H1 (cell line): Measurements from ENCODE around the gene TEX54. TPM values are rescaled to one million over a fixed set of nuclear protein-coding genes. Genes with fewer than 3 reads are reported as not detected.

Experiments used
- CTCF ChIA-PET: fragments of 300-600 bp; sonication (Branson Sonifier 250); formaldehyde crosslinking; loops from one replicate; lab custom pipeline; 2021; ENCODE audit not compliant: partially characterized antibody; lab: Charles Lee
- POLR2A ChIA-PET: fragments of 300-600 bp; sonication (Branson Sonifier 250); formaldehyde crosslinking; loops from one replicate; lab custom pipeline; 2021; ENCODE audit warnings: inconsistent platforms; ENCODE audit not compliant: partially characterized antibody; lab: Charles Lee
- DNase-seq, 2 experiments: peaks; one replicate each; pipeline versions ENCODE4 v3.0.0 to v3.0.0-alpha.2; 2010 to 2022; ENCODE audit warnings: low spot score in 2 of 2, low read depth in 1 of 2, mixed read lengths in 1 of 2
- FAIRE-seq: peaks from 2 replicates; lab custom pipeline; 2011; peaks lifted over from hg19 to GRCh38; lab: Jason Lieb, UNC
- H2AFZ ChIP-seq: 2 replicates; pipeline ENCODE4 v1.8.1; 2012; ENCODE audit warnings: low read length, inconsistent platforms
- H2AK5ac ChIP-seq: 2 replicates; pipeline ENCODE4 v1.6.1; 2013; ENCODE audit warnings: low read depth, low read length
- H2BK120ac ChIP-seq: replicated peaks from 2 replicates; pipeline ENCODE3; 2013; ENCODE audit warnings: low read depth, low read length, inconsistent platforms
- H2BK12ac ChIP-seq: 2 replicates; pipeline ENCODE4 v1.6.1; 2013; ENCODE audit warnings: low read depth, low read length
- H2BK15ac ChIP-seq: 2 replicates; pipeline ENCODE4 v1.6.1; 2013; ENCODE audit warnings: low read length
- H2BK20ac ChIP-seq: 2 replicates; pipeline ENCODE4 v1.6.1; 2013; ENCODE audit warnings: low read length
- H2BK5ac ChIP-seq: 2 replicates; pipeline ENCODE4 v1.6.1; 2013; ENCODE audit warnings: low read depth, low read length
- H3K14ac ChIP-seq: 2 replicates; pipeline ENCODE4 v1.6.1; 2013; ENCODE audit warnings: inconsistent platforms; ENCODE audit not compliant: insufficient read length
- H3K18ac ChIP-seq: 2 replicates; pipeline ENCODE4 v1.6.1; 2013; ENCODE audit warnings: low read length; ENCODE audit errors: extremely low read depth
- H3K23ac ChIP-seq: 2 replicates; pipeline ENCODE4 v1.6.1; 2013; ENCODE audit warnings: inconsistent platforms; ENCODE audit not compliant: insufficient read length
- H3K23me2 ChIP-seq: 2 replicates; pipeline ENCODE4 v1.6.1; 2013; ENCODE audit warnings: low read depth, low read length
- H3K27ac ChIP-seq: 2 replicates; pipeline ENCODE4 v1.6.1; 2011; ENCODE audit warnings: low read depth, low read length, inconsistent platforms
- H3K27me3 ChIP-seq, 4 experiments: replicated peaks in 1 of 4; 1 replicate in 1 of 4; 2 replicates in 3 of 4; pipeline versions ENCODE4 v1.6.1 to v1.8.1; 2011 to 2013; ENCODE audit warnings: low read length in 3 of 4, mild to moderate bottlenecking in 3 of 4, inconsistent platforms in 2 of 4, mixed read lengths in 2 of 4, moderate library complexity in 1 of 4; ENCODE audit not compliant: control insufficient read depth in 3 of 4, insufficient read depth in 3 of 4; ENCODE audit errors: extremely low read depth in 1 of 4
- H3K36me3 ChIP-seq, 4 experiments: 2 replicates each; pipeline versions ENCODE4 v1.6.1 to v1.8.1; 2011 to 2013; ENCODE audit warnings: mild to moderate bottlenecking in 4 of 4, low read length in 3 of 4, moderate library complexity in 2 of 4, control low read depth in 1 of 4, inconsistent platforms in 1 of 4; ENCODE audit not compliant: insufficient read depth in 4 of 4, control insufficient read depth in 2 of 4
- H3K4ac ChIP-seq: replicated peaks from 2 replicates; pipeline ENCODE3; 2013; ENCODE audit warnings: low read length, low read depth, mixed read lengths, inconsistent platforms; ENCODE audit not compliant: insufficient read length
- H3K4me1 ChIP-seq, 4 experiments: replicated peaks in 1 of 4; 1 replicate in 1 of 4; 2 replicates in 3 of 4; pipeline versions ENCODE4 v1.6.1 to v1.8.1; 2011 to 2013; ENCODE audit warnings: low read length in 3 of 4, inconsistent platforms in 2 of 4, mixed read lengths in 1 of 4; ENCODE audit not compliant: insufficient read depth in 4 of 4, control insufficient read depth in 3 of 4
- H3K4me2 ChIP-seq, 2 experiments: 2 replicates each; pipeline versions ENCODE4 v1.6.1 to v1.8.1; 2011 to 2013; ENCODE audit warnings: low read depth in 2 of 2, low read length in 2 of 2, control low read depth in 1 of 2, inconsistent platforms in 1 of 2, mild to moderate bottlenecking in 1 of 2; ENCODE audit not compliant: insufficient read depth in 1 of 2
- H3K4me3 ChIP-seq, 4 experiments: fragments of 200-600, 300-600 bp in 1 of 4; sonication (generic), shearing (Covaris generic), sonication (Bioruptor Twin) in 1 of 4; 2 replicates each; pipeline versions ENCODE4 v1.5.1 to v1.8.1; 2011 to 2016; ENCODE audit warnings: low read length in 4 of 4, low read depth in 3 of 4, control low read depth in 2 of 4, inconsistent platforms in 2 of 4, mild to moderate bottlenecking in 2 of 4, mixed read lengths in 1 of 4, moderate library complexity in 1 of 4; ENCODE audit not compliant: insufficient read depth in 2 of 4; ENCODE audit errors: extremely low read depth in 1 of 4
- H3K56ac ChIP-seq: replicated peaks from 2 replicates; pipeline ENCODE3; 2013; ENCODE audit warnings: low read depth, mild to moderate bottlenecking, mixed read lengths, low read length, inconsistent platforms; ENCODE audit not compliant: insufficient read length
- H3K79me1 ChIP-seq: 2 replicates; pipeline ENCODE4 v1.6.1; 2013; ENCODE audit warnings: low read depth, low read length, control low read depth
- H3K79me2 ChIP-seq, 2 experiments: 2 replicates each; pipeline versions ENCODE4 v1.6.1 to v1.8.1; 2012 to 2013; ENCODE audit warnings: low read length in 2 of 2, mild to moderate bottlenecking in 2 of 2, inconsistent platforms in 1 of 2; ENCODE audit not compliant: insufficient read depth in 2 of 2, control insufficient read depth in 1 of 2
- H3K9ac ChIP-seq, 4 experiments: replicated peaks in 1 of 4; 1 replicate in 1 of 4; 2 replicates in 3 of 4; pipeline versions ENCODE4 v1.6.1 to v1.8.1; 2011 to 2013; ENCODE audit warnings: low read depth in 3 of 4, low read length in 3 of 4, control low read depth in 2 of 4, mild to moderate bottlenecking in 2 of 4, moderate library complexity in 2 of 4, inconsistent platforms in 1 of 4; ENCODE audit errors: extremely low read depth in 1 of 4
- H3K9me3 ChIP-seq, 2 experiments: 2 replicates each; pipeline versions ENCODE4 v1.6.1 to v1.8.1; 2012 to 2013; ENCODE audit warnings: mild to moderate bottlenecking in 2 of 2, moderate library complexity in 2 of 2, control low read depth in 1 of 2, inconsistent platforms in 1 of 2, low read depth in 1 of 2, low read length in 1 of 2, mixed read lengths in 1 of 2; ENCODE audit not compliant: insufficient read depth in 2 of 2
- H4K20me1 ChIP-seq, 2 experiments: replicated peaks in 1 of 2; 2 replicates each; pipeline versions ENCODE3 to v1.8.1; 2011 to 2013; ENCODE audit warnings: inconsistent platforms in 2 of 2, low read length in 2 of 2, mild to moderate bottlenecking in 1 of 2; ENCODE audit not compliant: insufficient read depth in 2 of 2, control insufficient read depth in 1 of 2
- H4K5ac ChIP-seq: 2 replicates; pipeline ENCODE4 v1.6.1; 2013; ENCODE audit warnings: low read length, low read depth, mixed read lengths, inconsistent platforms; ENCODE audit not compliant: insufficient read length
- H4K8ac ChIP-seq: 2 replicates; pipeline ENCODE4 v1.8.0; 2013; ENCODE audit warnings: mild to moderate bottlenecking, moderate library complexity, low read length, inconsistent platforms; ENCODE audit not compliant: insufficient read depth; ENCODE audit errors: extremely low read depth
- H4K91ac ChIP-seq: replicated peaks from 2 replicates; pipeline ENCODE3; 2013; ENCODE audit warnings: low read length, mixed read lengths, inconsistent platforms; ENCODE audit not compliant: insufficient read length
- BRCA1 ChIP-seq: IDR thresholded peaks from 2 replicates; pipeline ENCODE4 v1.6.1; 2012; ENCODE audit warnings: low read depth, low read length, improper control_type of control experiment
- CBX8 ChIP-seq: fragments of 300-800, 300-1000 bp; sonication (generic); IDR thresholded peaks from 2 replicates; pipeline ENCODE4 v1.7.1; 2016; ENCODE audit warnings: low read depth, low read length, borderline replicate concordance
- CREB1 ChIP-seq: IDR thresholded peaks from 2 replicates; pipeline ENCODE4 v1.6.1; 2012; ENCODE audit warnings: inconsistent platforms
- JUN ChIP-seq: IDR thresholded peaks from 2 replicates; pipeline ENCODE4 v1.6.1; 2011; ENCODE audit warnings: low read depth, mild to moderate bottlenecking, improper control_type of control experiment, low read length
- SIN3A ChIP-seq, 2 experiments: IDR thresholded peaks in 1 of 2; conservative IDR thresholded peaks in 1 of 2; 2 replicates each; pipeline ENCODE4 v1.6.1; 2011 to 2012; ENCODE audit warnings: low read length in 2 of 2, improper control_type of control experiment in 1 of 2, low read depth in 1 of 2, mild to moderate bottlenecking in 1 of 2
- SIX5 ChIP-seq: IDR thresholded peaks from 2 replicates; pipeline ENCODE4 v1.6.1; 2011; ENCODE audit warnings: mild to moderate bottlenecking, low read depth, low read length
- WGBS, 2 experiments: shearing (Covaris generic) in 1 of 2; methylation state at CpG; one replicate each; pipeline versions ENCODE4 v1.1.6 to v1.1.7; 2013 to 2015; ENCODE audit warnings: low lambda C conversion rate in 2 of 2, mixed read lengths in 2 of 2, inconsistent platforms in 1 of 2, low coverage in 1 of 2, missing lambda C conversion rate in 1 of 2; ENCODE audit not compliant: insufficient replicate concordance in 2 of 2, insufficient coverage in 1 of 2, insufficient read length in 1 of 2; ENCODE audit errors: extremely low coverage in 1 of 2, missing lambda C conversion rate in 1 of 2; 5-methylcytosine and 5-hydroxymethylcytosine counted together
- polyA plus RNA-seq, 7 experiments: library from polyadenylated mRNA; depleted of rRNA in 3 of 7; stranded (reverse) in 5 of 7; unstranded in 2 of 7; fragments of >200 nt in 5 of 7; fragments of 200-250 nt in 2 of 7; gene quantifications; 1 replicate in 5 of 7; 2 replicates in 1 of 7; 4 replicates in 1 of 7; pipeline versions ENCODE4 v1.2.1 to v1.2.3, GENCODE V29; 2011 to 2013; ENCODE audit warnings: missing spikeins in 2 of 7, mixed read lengths in 2 of 7
- total RNA-seq: library from RNA; stranded (reverse); fragmentation: NEBNext Ultra II Directional; extraction: Animal tissue kit (Norgen Biotek cat#: 25700); gene quantifications from 2 replicates; pipeline ENCODE4 v1.2.1, GENCODE V29; 2021

The TEX54 gene
- total and polyA plus RNA-seq, 2 of the 8 experiments (the other 6 are each of a cell fraction or from before 2014, with no cell fraction given), result 1.2 TPM; not detected in 1

DNA sequence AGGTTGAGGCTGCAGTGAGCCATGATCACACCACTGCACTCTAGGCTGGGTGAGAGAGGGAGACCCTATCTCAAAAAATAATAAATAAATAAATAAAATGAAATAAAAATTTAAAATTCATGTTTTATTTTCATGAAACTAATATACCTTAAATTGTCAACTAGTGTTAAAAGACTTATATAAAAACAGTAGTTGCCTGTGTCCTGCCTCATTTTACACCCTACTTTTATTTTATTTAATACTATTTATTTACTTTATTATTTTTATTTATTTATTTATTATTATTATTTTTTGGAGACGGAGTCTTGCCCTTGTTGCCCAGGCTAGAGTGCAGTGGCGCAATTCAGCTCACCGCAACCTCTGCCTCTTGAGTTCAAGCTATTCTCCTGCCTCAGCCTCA is 11.5 kb upstream of the TEX54 start:
- peaks cover 0 to 5% (median 1%) of the 10 kb centered on the region in 4 experiments; a peak in 2 of 7 replicates for H3K4me1 ChIP-seq
- H3K4me3 ChIP-seq, result no peak overlapping the region
- no peak overlapping the region for H3K9ac ChIP-seq
- no peak overlapping the region for H3K27ac ChIP-seq
- H3K9me3 ChIP-seq, result no peaks in the 10 kb centered on the region
- ChIA-PET CTCF (interaction anchor here (0.7 to 1.3 kb wide), 3 partner anchors 11 to 56 kb away, joined by 3 read pairs; partner anchors contain the start of gene TMEM179B), POLR2A (interaction anchor here (1.0 to 20.0 kb wide), 7 partner anchors 9 to 243 kb away, joined by 4 to 2104 read pairs (median 90); partner anchors contain the start of genes C11orf98, CSKMT, MTA2 and NXF1)
- no peaks in the 10 kb centered on the region for H3K36me3 ChIP-seq
- DNase-seq (no peak), FAIRE-seq (no peak)
- no peak overlapping the region for H3K56ac ChIP-seq
- H3K18ac ChIP-seq, result no peak overlapping the region
- no peak overlapping the region for H2BK12ac ChIP-seq
- no peak overlapping the region for H4K91ac ChIP-seq
- H2BK15ac ChIP-seq, result no peak overlapping the region
- no peak overlapping the region for H2AFZ ChIP-seq
- H3K23ac ChIP-seq, result no peak overlapping the region
- no peak overlapping the region for H3K4ac ChIP-seq
- H4K20me1 ChIP-seq, result no peaks in the 10 kb centered on the region
- H2BK120ac ChIP-seq, result no peak overlapping the region
- H4K5ac ChIP-seq, result no peak overlapping the region
- no peaks in the 10 kb centered on the region for H3K27me3 ChIP-seq
- no peak overlapping the region for H2AK5ac ChIP-seq
- no peak overlapping the region for H4K8ac ChIP-seq
- no peak overlapping the region for H2BK5ac ChIP-seq
- no peaks in the 10 kb centered on the region for H3K79me1 ChIP-seq
- no peak overlapping the region for H2BK20ac ChIP-seq
- H3K23me2 ChIP-seq, result peaks cover 16% of the 10 kb centered on the region
- no peak overlapping the region for H3K4me2 ChIP-seq
- H3K79me2 ChIP-seq, result peaks cover 0 to 2% of the 10 kb centered on the region in 2 experiments; a peak in 1 of 4 replicates
- H3K14ac ChIP-seq, result no peak overlapping the region
- 100% methylated on average over 3 of the region's 3 CpGs; no CpG with 5 or more reads in 1 of the 2 experiments for WGBS, 2 experiments
- TF ChIP-seq CBX8 (no peak), SIN3A (conservative IDR thresholded peaks at IDR 0.05 in 1 of 2, IDR thresholded peaks at IDR 0.05 in 1 of 2; ENCODE audit: low read depth in 1 of 2, low read length in 2 of 2) (no peak), BRCA1 (no peak), JUN (no peak), SIX5 (no peak), CREB1 (no peak)
